Suprapubic skin (tissue), 4 donors: ENCODE data around the gene SKAP2.

Experiments
- CTCF ChIP-seq, 2 donors: fragments of 200-600 bp in 1 of 2; fragments of 450-650 bp in 1 of 2; sonication (generic) in 1 of 2; IDR thresholded peaks; one replicate each; pipeline ENCODE4 v1.5.1; 2016 to 2019; ENCODE audit warnings: antibody characterized with exemption in 2 of 2, mild to moderate bottlenecking in 1 of 2, moderate library complexity in 1 of 2
- EP300 ChIP-seq: sonication (generic); formaldehyde crosslinking; IDR thresholded peaks from one replicate; pipeline ENCODE4 v1.6.1; 2017; ENCODE audit warnings: antibody characterized with exemption
- POLR2AphosphoS5 ChIP-seq, 3 donors: sonication (generic); formaldehyde crosslinking; IDR thresholded peaks; one replicate each; pipeline ENCODE4 v1.6.1; 2017; ENCODE audit warnings: antibody characterized with exemption in 3 of 3

- TF ChIP-seq EP300 (no peak), CTCF (IDR thresholded peaks at IDR 0.05) (peak; percentile 57 to 62), POLR2AphosphoS5 (IDR thresholded peaks at IDR 0.05) (no peak)
Observed at GRCh38 chr7:26686448-26686981, 177.9 kb downstream of the SKAP2 start.
